Neural crest cell (in vitro differentiated cells): ENCODE results near the gene METTL23. TPM values are rescaled to one million over a fixed set of nuclear protein-coding genes. Genes with fewer than 3 reads are reported as not detected.

Experiments used
- DNase-seq: peaks from one replicate; pipeline ENCODE4 v3.0.0; 2021; ENCODE audit warnings: low read depth, mixed read lengths, low spot score
- H3K27ac Mint-ChIP-seq: one replicate; pipeline ENCODE4 v1.8.0; 2021; ENCODE audit warnings: mild to moderate bottlenecking, mixed read lengths; ENCODE audit not compliant: unreplicated experiment
- H3K27me3 Mint-ChIP-seq: 2 replicates; pipeline ENCODE4 v1.8.0; 2021; ENCODE audit warnings: low read depth, mild to moderate bottlenecking, mixed read lengths
- H3K36me3 Mint-ChIP-seq: 2 replicates; pipeline ENCODE4 v1.8.0; 2021; ENCODE audit warnings: low read depth, mild to moderate bottlenecking, mixed read lengths
- H3K4me1 Mint-ChIP-seq: 2 replicates; pipeline ENCODE4 v1.8.0; 2021; ENCODE audit warnings: mixed read lengths
- H3K4me3 Mint-ChIP-seq: one replicate; pipeline ENCODE4 v1.8.0; 2021; ENCODE audit warnings: mild to moderate bottlenecking, mixed read lengths
- H3K9me3 Mint-ChIP-seq: 2 replicates; pipeline ENCODE4 v1.8.0; 2021; ENCODE audit warnings: mixed read lengths
- CTCF ChIP-seq: fragments of 200-600 bp; sonication (generic); conservative IDR thresholded peaks from 2 replicates; pipeline ENCODE4 v1.5.0; 2021; ENCODE audit warnings: antibody characterized with exemption, mild to moderate bottlenecking
- long read RNA-seq: library from polyadenylated mRNA; unstranded; transcript quantifications from one replicate; pipeline ENCODE4 v2.0.0, GENCODE V29; 2020
- total RNA-seq: library from RNA; stranded (reverse); gene quantifications from 2 replicates; pipeline ENCODE4 v1.2.1, GENCODE V29; 2021

The METTL23 gene
- total RNA-seq = 28.7 and 32.3 TPM in 2 replicates
- long read RNA-seq, transcript METTL23-212 (4 exons, 1,006 nt) = major isoform, 7 of 26 reads
- long read RNA-seq, partial matches to known transcripts = 1 of 26 reads
- long read RNA-seq, other reads (novel, unspliced or antisense) = 7 of 26 reads

DNA sequence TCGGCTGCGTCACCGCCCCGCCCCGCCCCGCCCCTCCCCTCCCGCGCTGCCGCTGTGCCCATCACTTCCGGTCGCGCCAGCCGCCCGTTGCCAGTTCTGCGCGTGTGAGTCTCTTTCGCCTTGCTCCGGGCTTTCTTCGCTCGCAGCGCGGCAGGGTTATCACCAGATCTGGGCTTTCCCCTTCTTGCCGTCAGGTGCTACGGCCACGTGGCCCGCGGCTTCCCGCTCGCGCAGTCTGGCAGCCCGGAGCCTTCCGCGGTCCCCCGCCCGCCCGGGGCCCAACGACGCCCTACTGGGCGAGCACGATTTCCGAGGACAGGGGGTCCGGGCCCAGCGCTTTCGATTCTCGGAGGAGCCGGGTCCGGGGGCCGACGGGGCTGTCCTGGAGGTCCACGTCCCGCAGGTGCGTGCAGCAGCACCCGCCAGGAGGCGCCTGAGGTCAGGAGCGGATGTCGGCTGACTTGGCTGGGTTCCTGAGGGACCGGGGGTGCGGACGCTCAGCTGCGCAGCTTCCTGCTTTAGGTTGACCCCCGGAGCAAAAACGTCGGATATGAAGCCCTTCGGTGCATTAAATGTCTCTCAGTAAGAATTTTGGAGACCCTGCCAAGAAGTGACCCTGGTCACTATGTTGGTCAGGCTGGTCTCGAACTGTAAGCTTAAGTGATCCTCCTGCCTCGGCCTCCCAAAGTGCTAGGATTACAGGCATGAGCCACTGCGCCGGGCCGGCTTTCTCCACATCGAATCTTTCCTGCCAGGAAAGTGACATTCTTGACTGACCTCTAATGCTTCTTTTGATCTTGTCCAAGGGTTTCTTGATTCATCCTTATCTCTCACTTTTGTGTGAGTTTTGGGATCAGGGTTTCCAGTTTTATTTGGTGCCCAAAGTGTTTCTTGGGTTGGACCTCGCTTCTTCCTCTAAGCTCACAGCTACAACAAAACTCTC, at the start of gene METTL23:
TSS of gene METTL23 (plus strand) at position 64 of the 943 bp plus-strand sequence. CDS start 2,872 bp downstream, outside the sequence.
- Mint-ChIP-seq H3K27ac (peak within 1 kb of the TSS; percentile 98), H3K36me3 (peaks cover 9% of the 10 kb centered on the region), H3K4me1 (peaks cover 37% of the 10 kb centered on the region), H3K4me3 (peak within 1 kb of the TSS; percentile 99), H3K27me3 (no peaks in the 10 kb centered on the region), H3K9me3 (no peaks in the 10 kb centered on the region)
- peak; percentile 74 for TF ChIP-seq CTCF
- DNase-seq = peak; percentile 61

DNA sequence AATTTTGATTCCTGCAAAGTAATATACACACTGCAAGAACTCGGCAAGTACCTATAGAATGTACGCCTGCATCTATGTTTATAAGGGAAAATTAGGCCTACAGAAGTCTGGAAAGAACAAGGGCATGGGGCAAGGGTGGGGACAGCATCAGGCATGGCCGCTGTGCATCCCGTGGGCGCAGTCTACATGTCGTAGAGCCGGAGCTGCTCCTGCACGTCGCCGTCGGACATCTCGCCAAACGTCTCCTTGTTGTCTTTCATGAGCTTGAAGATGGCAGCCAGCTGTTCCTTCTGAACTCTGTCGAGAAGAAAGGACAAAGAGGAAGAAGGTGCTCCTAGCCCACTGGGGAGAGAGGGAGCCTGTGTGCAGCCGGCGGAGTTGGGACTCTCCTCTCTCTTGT, 49.2 kb upstream of the METTL23 start:
- Mint-ChIP-seq H3K4me3 (no peak overlapping the region), H3K9me3 (no peaks in the 10 kb centered on the region), H3K27me3 (no peaks in the 10 kb centered on the region), H3K36me3 (no peaks in the 10 kb centered on the region), H3K27ac (no peak overlapping the region), H3K4me1 (peaks cover 10% of the 10 kb centered on the region)
- no peak for DNase-seq
- no peak for TF ChIP-seq CTCF

DNA sequence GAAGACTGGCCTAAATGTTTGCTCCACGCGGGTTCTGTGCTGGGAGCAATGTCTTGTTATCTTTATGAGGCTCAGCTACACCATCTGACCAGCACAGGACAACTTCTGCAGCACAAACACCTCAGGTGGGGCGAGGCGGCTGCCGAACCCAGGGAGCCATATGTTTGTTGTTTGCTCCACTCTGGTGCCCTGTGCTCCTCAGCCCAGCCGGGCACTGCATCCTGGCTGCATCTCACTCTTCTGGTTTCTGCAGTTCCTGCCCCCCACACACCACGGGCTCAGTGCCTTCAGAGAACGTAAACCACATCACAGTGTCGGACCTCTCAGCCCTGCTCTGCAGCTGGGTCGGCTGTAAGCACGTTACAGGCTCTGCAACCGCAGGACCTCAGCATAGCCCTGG, 48.3 kb upstream of the METTL23 start:
- Mint-ChIP-seq H3K9me3 (no peaks in the 10 kb centered on the region), H3K27me3 (no peaks in the 10 kb centered on the region), H3K4me3 (no peak overlapping the region), H3K36me3 (no peaks in the 10 kb centered on the region), H3K4me1 (peaks cover 6% of the 10 kb centered on the region), H3K27ac (no peak overlapping the region)
- no peak for TF ChIP-seq CTCF
- DNase-seq = no peak

- no peak overlapping the region for H3K4me3 Mint-ChIP-seq
- TF ChIP-seq CTCF = no peak
- no peaks in the 10 kb centered on the region for H3K9me3 Mint-ChIP-seq
- H3K27ac Mint-ChIP-seq = no peak overlapping the region
- H3K27me3 Mint-ChIP-seq = no peaks in the 10 kb centered on the region
- DNase-seq = no peak
- no peaks in the 10 kb centered on the region for H3K36me3 Mint-ChIP-seq
- peaks cover 6% of the 10 kb centered on the region for H3K4me1 Mint-ChIP-seq
Measured at GRCh38 chr17:76679239-76679638, 47.4 kb upstream of the METTL23 start.

DNA sequence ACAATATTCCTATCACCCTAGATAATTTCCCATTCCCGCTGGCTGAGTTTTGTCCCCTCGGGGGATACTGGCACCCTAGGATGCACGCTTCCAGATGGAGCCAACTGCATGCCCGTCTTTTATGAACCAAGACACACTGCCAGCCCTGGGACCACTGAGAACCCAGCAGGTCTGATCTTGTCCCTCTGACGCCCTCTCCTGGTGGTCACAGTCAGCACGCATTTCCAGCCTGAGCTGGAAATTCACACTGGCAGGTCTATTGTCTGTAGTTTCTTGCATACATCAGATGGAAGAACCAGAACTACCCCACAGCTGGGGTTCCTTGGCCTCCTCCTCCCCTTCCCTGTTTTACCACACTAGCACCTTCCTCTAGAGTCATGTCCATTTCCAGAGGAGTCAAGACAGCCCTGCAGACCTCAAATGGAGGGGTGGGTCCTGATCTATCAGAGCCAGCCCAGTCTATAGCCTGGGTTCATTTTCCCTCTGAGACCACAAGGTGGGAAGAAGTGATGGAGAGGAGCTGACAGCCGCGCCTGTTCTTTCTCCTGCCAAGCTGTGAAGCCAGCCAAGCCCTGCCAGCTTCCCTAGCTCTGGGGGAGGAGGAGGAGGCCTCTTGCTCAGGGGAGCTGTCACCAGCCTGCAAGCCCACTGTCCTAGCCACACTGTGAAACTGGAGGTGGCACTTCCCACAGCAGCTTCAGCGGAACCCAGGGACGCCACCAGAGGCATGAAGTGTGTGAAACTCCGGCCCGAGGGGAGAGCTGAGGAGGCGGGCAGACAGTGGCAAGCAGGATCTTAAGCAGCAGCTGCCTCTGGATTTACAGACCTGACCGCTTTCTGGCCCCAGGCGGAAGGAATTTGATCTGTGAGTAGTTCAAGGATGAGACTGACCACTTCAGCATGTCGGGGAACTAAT, 45.2 kb upstream of the METTL23 start:
- Mint-ChIP-seq H3K27me3 (no peaks in the 10 kb centered on the region), H3K4me3 (no peak overlapping the region), H3K27ac (no peak overlapping the region), H3K36me3 (no peaks in the 10 kb centered on the region), H3K4me1 (peaks cover 6% of the 10 kb centered on the region), H3K9me3 (no peaks in the 10 kb centered on the region)
- DNase-seq = peak; percentile 86
- TF ChIP-seq CTCF = peak; percentile 84
